SK-N-MC (cell line): ENCODE data around the gene OTX1.

ENCODE experiments used
- EZH2 ChIP-seq: fragments of 200-600 bp; sonication (generic); IDR thresholded peaks from one replicate; pipeline ENCODE4 v1.6.1; 2017; ENCODE audit warnings: antibody characterized with exemption
- FOXP2 ChIP-seq: optimal IDR thresholded peaks from 2 replicates; pipeline ENCODE3; 2011; ENCODE audit warnings: mild to moderate bottlenecking, moderate library complexity; ENCODE audit not compliant: insufficient read depth; ENCODE audit errors: extremely low read length, control extremely low read depth
- POLR2AphosphoS5 ChIP-seq: IDR thresholded peaks from 2 replicates; pipeline ENCODE4 v1.6.1; 2012; ENCODE audit warnings: mild to moderate bottlenecking, low read depth, low read length, borderline replicate concordance

- TF ChIP-seq POLR2AphosphoS5 (no peak), EZH2 (no peak), FOXP2 (no peak)
Measured at GRCh38 chr2:63081404-63081803, 30.8 kb downstream of the OTX1 start.
